Measurements from ENCODE around the gene EFCAB5. TPM values are rescaled to one million over a fixed set of nuclear protein-coding genes. Genes with fewer than 3 reads are reported as not detected.
"Not testable (repeated sequence)": the region's sequence is repeated elsewhere in the genome, so short reads cannot be mapped to it uniquely, and the experiment has no call there.

EFCAB5 gene
- total RNA-seq, result 0.30 and 0.86 TPM in 2 replicates
- long read RNA-seq, partial matches to known transcripts, result 0 of 1 reads
- long read RNA-seq, other reads (novel, unspliced or antisense), result 1 of 1 reads

DNA sequence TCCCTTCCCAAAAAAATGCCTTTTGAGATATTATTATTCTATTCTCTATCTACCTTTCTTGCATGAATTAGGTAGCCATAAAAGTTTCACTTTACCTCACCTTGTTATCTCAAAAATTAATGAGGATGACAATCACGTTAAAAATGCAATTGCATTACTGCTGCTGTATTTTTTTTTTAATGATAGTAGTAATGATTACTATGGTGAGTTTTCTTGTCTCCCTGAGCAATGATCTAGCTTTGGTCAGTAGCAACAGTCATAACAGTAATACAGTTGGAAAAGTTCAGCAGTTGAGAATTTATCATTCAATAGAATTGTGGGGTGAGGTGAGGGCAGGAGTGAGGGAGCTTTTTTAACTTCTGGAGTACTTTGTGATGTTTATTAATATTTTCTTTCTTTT lies at the start of gene EFCAB5:
Gene EFCAB5 (plus strand): TSS at position 301 of the 400 bp plus-strand sequence. CDS start 163 bp downstream, outside the sequence.
- H3K27me3 Mint-ChIP-seq (ENCODE audit: low read depth), result peaks cover 4% of the 10 kb centered on the region
- TF ChIP-seq, protein P1, sequence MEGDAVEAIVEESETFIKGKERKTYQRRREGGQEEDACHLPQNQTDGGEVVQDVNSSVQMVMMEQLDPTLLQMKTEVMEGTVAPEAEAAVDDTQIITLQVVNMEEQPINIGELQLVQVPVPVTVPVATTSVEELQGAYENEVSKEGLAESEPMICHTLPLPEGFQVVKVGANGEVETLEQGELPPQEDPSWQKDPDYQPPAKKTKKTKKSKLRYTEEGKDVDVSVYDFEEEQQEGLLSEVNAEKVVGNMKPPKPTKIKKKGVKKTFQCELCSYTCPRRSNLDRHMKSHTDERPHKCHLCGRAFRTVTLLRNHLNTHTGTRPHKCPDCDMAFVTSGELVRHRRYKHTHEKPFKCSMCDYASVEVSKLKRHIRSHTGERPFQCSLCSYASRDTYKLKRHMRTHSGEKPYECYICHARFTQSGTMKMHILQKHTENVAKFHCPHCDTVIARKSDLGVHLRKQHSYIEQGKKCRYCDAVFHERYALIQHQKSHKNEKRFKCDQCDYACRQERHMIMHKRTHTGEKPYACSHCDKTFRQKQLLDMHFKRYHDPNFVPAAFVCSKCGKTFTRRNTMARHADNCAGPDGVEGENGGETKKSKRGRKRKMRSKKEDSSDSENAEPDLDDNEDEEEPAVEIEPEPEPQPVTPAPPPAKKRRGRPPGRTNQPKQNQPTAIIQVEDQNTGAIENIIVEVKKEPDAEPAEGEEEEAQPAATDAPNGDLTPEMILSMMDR (conservative IDR thresholded peaks at IDR 0.05), result no peak
- H3K9me3 Mint-ChIP-seq, result no peaks in the 10 kb centered on the region

DNA sequence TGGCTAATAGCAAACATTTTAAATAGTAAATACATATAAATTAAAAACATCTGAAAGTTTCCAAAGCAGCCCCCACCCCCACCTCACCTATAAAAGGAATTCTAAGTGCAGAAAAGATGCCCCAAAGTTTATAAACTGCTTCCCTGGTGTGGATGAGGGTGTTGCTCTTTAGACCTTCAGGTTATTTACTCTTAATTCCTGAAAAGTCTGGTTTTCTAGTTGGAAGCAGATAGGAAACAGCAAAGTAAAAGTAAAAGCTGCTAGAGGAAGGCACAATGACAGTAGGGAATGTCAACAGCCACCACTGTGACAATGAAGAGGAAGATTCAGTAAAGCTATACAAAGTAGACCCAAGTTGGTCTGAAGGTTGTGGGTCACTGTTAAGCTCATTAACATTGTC lies 49.2 kb upstream of the EFCAB5 start:
- Mint-ChIP-seq H3K4me3 (no peak overlapping the region), H3K9me3 (peaks cover 22% of the 10 kb centered on the region), H3K27me3 (ENCODE audit: low read depth) (no peaks in the 10 kb centered on the region), H3K4me1 (no peaks in the 10 kb centered on the region), H3K27ac (ENCODE audit: unreplicated experiment) (no peak overlapping the region), H3K36me3 (ENCODE audit: low read depth) (peaks cover 14% of the 10 kb centered on the region)
- TF ChIP-seq, protein P1 (conservative IDR thresholded peaks at IDR 0.05), result no peak
- no peak for DNase-seq (ENCODE audit: low read depth, low spot score)

More for the DNA sequence above, at the start of gene EFCAB5:
- H3K4me3 Mint-ChIP-seq, result no peak within 1 kb of the TSS
- DNase-seq (ENCODE audit: low read depth, low spot score), result no peak
- no peaks in the 10 kb centered on the region for H3K4me1 Mint-ChIP-seq
- no peak within 1 kb of the TSS for H3K27ac Mint-ChIP-seq (ENCODE audit: unreplicated experiment)
- no peaks in the 10 kb centered on the region for H3K36me3 Mint-ChIP-seq (ENCODE audit: low read depth)

DNA sequence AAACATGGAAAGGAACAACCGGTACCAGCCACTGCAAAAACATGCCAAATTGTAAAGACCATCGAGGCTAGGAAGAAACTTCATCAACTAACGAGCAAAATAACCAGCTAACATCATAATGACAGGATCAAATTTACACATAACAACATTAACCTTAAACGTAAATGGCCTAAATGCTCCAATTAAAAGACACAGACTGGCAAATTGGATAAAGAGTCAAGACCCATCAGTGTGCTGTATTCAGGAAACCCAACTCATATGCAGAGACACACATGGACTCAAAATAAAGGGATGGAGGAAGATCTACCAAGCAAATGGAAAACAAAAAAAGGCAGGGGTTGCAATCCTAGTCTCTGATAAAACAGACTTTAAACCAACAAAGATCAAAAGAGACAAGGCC lies 44.3 kb upstream of the EFCAB5 start:
- H3K27me3 Mint-ChIP-seq (ENCODE audit: low read depth); H3K27ac Mint-ChIP-seq (ENCODE audit: unreplicated experiment); H3K4me3 Mint-ChIP-seq; H3K36me3 Mint-ChIP-seq (ENCODE audit: low read depth); DNase-seq (ENCODE audit: low read depth, low spot score); H3K4me1 Mint-ChIP-seq: not testable (repeated sequence)
- H3K9me3 Mint-ChIP-seq, result peaks cover 20% of the 10 kb centered on the region

DNA sequence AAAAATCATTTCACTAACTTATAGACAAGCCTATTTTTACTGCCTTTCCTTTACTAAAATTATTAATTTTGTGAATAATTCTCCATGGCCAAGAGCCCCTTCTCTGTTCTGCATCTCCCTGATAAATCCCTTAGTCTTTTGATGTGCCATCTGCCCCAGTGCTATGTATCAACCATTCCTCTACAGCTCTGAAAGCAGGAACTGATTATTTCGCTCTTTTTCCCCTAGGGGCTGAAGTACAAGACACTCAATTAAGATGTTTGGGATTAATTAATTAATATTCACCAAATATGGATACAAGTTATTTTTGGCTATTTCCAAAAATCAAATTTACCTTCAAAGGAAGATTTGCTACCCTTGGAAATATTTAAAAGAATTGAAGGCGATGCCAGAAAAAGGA lies 38.0 kb upstream of the EFCAB5 start:
- TF ChIP-seq, protein P1 (conservative IDR thresholded peaks at IDR 0.05), result no peak
- peaks cover 15% of the 10 kb centered on the region for H3K9me3 Mint-ChIP-seq
- no peak overlapping the region for H3K27ac Mint-ChIP-seq (ENCODE audit: unreplicated experiment)
- no peak overlapping the region for H3K4me3 Mint-ChIP-seq
- peaks cover 18% of the 10 kb centered on the region for H3K36me3 Mint-ChIP-seq (ENCODE audit: low read depth)
- H3K4me1 Mint-ChIP-seq, result peaks cover 4% of the 10 kb centered on the region
- DNase-seq (ENCODE audit: low read depth, low spot score), result no peak
- H3K27me3 Mint-ChIP-seq (ENCODE audit: low read depth), result no peaks in the 10 kb centered on the region

DNA sequence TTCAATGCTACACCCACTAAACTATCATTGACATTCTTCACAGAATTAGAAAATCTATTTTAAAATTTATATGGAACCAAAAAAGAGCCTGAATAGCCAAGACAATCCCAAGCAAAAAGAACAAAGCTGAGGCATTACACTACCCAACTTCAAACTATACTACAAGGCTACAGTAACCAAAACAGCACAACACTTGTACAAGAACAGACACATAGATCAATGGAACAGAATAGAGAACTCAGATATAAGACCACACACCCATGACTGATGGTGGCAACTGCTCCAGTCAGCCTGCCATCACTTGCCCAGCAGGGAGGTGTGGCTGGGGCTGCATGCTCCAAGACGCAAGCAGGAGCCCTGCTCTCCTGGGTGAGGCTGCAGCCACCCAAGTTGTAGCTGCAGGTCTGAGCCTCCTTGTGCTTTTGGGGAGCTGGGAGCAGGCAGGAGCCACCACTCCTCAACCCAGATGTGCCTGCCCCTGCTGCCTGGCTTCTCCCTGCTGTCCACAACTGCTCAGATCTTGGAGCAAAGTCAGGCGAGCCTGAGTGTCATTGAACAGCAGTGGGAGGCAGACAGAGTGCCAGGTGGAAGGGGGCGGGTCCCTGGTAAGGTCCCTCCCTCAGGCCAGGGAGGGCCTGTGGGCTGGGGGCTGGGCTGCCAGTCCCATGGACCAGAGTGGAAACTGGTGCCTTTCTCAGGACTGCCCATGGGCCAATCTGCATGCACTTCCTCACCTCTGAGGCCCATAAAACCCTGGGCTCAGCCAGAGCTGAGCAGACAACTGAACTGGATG lies 36.2 kb upstream of the EFCAB5 start:
- H3K36me3 Mint-ChIP-seq (ENCODE audit: low read depth), result peaks cover 18% of the 10 kb centered on the region
- no peak overlapping the region for H3K4me3 Mint-ChIP-seq
- no peak overlapping the region for H3K27ac Mint-ChIP-seq (ENCODE audit: unreplicated experiment)
- peaks cover 4% of the 10 kb centered on the region for H3K4me1 Mint-ChIP-seq
- H3K27me3 Mint-ChIP-seq (ENCODE audit: low read depth), result no peaks in the 10 kb centered on the region
- H3K9me3 Mint-ChIP-seq, result peaks cover 15% of the 10 kb centered on the region
- TF ChIP-seq, protein P1 (conservative IDR thresholded peaks at IDR 0.05), result no peak
- DNase-seq (ENCODE audit: low read depth, low spot score), result no peak

DNA sequence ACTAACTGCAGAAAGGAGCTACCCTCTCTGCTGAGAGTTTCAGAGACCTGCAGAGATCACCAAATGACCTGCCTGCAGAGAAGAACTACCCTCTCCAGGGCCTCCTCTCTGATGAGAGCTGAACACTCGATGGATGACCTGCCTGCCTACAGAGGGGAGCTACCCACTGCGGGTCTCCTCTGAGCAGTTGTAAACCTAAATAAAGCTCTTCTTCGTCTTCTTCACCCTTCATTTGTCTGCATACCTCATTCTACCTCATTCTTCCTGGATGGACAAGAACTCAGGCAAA lies 35.6 kb upstream of the EFCAB5 start:
- DNase-seq (ENCODE audit: low read depth, low spot score), result no peak
- Mint-ChIP-seq H3K36me3 (ENCODE audit: low read depth) (peaks cover 18% of the 10 kb centered on the region), H3K27me3 (ENCODE audit: low read depth) (no peaks in the 10 kb centered on the region), H3K4me3 (no peak overlapping the region), H3K27ac (ENCODE audit: unreplicated experiment) (no peak overlapping the region), H3K9me3 (peaks cover 15% of the 10 kb centered on the region), H3K4me1 (peaks cover 4% of the 10 kb centered on the region)
- TF ChIP-seq, protein P1 (conservative IDR thresholded peaks at IDR 0.05), result no peak
